Muscle layer of duodenum (tissue), 2 donors: ENCODE measurements around the gene GRIK3.
"Not testable (repeated sequence)": the region's sequence is repeated elsewhere in the genome, so short reads cannot be mapped to it uniquely, and the experiment has no call there.

Experiments
- H3K27ac ChIP-seq: one replicate; pipeline ENCODE4 v1.7.0; 2013; ENCODE audit warnings: mild to moderate bottlenecking, low read length
- H3K27me3 ChIP-seq: one replicate; pipeline ENCODE4 v1.7.0; 2013; ENCODE audit warnings: low read depth, mild to moderate bottlenecking, control low read depth, low read length
- H3K36me3 ChIP-seq, 2 donors: one replicate each; pipeline ENCODE4 v1.7.0; 2013; ENCODE audit warnings: low read length in 2 of 2, control low read depth in 1 of 2, mild to moderate bottlenecking in 1 of 2; ENCODE audit not compliant: insufficient read depth in 2 of 2, control insufficient read depth in 1 of 2
- H3K4me1 ChIP-seq, 2 donors: one replicate each; pipeline ENCODE4 v1.7.0; 2013; ENCODE audit warnings: low read length in 2 of 2, mild to moderate bottlenecking in 2 of 2, control low read depth in 1 of 2, moderate library complexity in 1 of 2; ENCODE audit not compliant: insufficient read depth in 2 of 2, control insufficient read depth in 1 of 2
- H3K4me3 ChIP-seq, 2 donors: one replicate each; pipeline ENCODE4 v1.7.0; 2013; ENCODE audit warnings: low read length in 2 of 2, low read depth in 1 of 2, mild to moderate bottlenecking in 1 of 2
- H3K9me3 ChIP-seq, 2 donors: one replicate each; pipeline ENCODE4 v1.7.0; 2013; ENCODE audit warnings: low read length in 2 of 2, control low read depth in 1 of 2, mild to moderate bottlenecking in 1 of 2; ENCODE audit not compliant: control insufficient read depth in 1 of 2
- donor health status: healthy.

GRIK3 gene

DNA sequence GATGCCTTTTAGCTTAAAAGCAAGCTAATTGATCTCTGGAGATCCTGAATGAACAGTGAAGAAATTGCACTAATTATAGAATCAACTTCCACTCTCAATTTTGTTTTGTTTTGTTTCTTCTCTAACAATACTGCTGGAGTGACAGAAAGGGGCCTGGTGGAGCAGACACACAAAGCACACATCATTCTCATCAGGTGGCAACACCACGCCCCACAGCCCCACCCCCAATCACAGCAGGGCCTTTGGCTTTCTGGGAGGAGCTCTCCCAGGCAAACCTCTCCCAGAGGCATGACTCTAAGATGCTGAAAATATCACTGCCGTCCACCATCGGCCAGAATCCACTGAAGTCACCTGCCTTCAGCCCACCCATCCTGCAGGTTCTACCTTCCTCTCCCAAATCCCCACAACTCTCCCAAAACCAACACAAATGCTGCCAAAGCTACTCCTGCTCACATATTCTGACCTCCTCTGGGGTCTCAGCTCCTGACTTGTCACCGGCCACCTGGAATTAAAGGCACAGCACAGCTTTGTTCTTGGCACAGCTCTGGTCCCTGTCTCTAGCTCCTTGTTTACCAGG, 120.7 kb downstream of the GRIK3 start:
- Histone ChIP-seq H3K4me3 (no peak overlapping the region), H3K27me3 (no peaks in the 10 kb centered on the region), H3K4me1 (no peaks in the 10 kb centered on the region)

DNA sequence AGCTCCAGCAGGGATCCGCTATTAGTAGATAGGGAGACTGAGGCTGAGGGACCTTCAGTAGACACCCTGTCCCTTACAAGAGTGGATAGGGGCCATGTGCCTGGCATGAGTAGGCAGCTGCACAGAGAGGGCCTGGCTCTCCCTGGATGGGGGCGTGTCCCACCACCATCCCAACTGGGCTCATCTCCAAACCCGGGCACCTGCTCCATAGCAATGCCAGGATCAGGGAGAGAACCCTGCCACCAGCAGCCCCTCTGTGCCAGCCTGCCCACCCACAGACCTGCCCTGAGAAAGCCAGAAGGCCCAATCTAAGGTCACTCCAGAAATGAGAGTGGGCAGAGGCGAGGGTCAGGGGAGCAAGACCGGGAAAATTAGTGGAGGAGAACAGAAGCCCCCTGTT, 121.3 kb downstream of the GRIK3 start:
- H3K27ac ChIP-seq = no peak overlapping the region
- no peaks in the 10 kb centered on the region for H3K27me3 ChIP-seq
- no peaks in the 10 kb centered on the region for H3K4me1 ChIP-seq
- no peaks in the 10 kb centered on the region for H3K36me3 ChIP-seq
- H3K9me3 ChIP-seq = no peaks in the 10 kb centered on the region
- no peak overlapping the region for H3K4me3 ChIP-seq

More for the DNA sequence above, 120.7 kb downstream of the GRIK3 start:
- no peaks in the 10 kb centered on the region for H3K36me3 ChIP-seq
- no peaks in the 10 kb centered on the region for H3K9me3 ChIP-seq
- H3K27ac ChIP-seq = no peak overlapping the region

DNA sequence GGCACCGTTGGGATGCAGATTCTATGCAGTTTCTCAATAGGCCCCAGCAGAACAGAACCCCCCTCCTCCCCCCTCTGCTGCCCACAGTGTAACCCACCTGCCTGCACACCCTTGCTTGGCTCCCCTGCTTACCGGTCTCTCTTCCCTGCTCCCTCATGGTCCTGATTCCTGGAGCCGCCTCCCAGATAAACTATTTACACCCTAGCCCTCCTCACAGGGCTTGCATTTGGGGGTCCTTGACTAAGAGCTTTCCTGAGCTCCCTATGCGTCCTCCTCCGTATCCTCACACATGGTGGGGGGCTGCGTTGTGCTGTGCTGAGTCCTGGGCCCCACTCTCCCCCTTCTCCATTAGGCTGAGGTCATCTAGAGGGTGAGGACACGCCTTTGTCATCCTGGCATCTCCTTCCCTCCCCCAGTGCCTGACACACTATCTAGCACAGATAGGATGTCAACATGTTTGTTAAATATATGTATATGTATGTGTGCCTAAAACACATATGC, 121.9 kb downstream of the GRIK3 start:
- Histone ChIP-seq H3K27me3 (no peaks in the 10 kb centered on the region), H3K9me3 (no peaks in the 10 kb centered on the region), H3K4me1 (no peaks in the 10 kb centered on the region), H3K4me3 (no peak overlapping the region), H3K27ac (no peak overlapping the region), H3K36me3 (no peaks in the 10 kb centered on the region)

DNA sequence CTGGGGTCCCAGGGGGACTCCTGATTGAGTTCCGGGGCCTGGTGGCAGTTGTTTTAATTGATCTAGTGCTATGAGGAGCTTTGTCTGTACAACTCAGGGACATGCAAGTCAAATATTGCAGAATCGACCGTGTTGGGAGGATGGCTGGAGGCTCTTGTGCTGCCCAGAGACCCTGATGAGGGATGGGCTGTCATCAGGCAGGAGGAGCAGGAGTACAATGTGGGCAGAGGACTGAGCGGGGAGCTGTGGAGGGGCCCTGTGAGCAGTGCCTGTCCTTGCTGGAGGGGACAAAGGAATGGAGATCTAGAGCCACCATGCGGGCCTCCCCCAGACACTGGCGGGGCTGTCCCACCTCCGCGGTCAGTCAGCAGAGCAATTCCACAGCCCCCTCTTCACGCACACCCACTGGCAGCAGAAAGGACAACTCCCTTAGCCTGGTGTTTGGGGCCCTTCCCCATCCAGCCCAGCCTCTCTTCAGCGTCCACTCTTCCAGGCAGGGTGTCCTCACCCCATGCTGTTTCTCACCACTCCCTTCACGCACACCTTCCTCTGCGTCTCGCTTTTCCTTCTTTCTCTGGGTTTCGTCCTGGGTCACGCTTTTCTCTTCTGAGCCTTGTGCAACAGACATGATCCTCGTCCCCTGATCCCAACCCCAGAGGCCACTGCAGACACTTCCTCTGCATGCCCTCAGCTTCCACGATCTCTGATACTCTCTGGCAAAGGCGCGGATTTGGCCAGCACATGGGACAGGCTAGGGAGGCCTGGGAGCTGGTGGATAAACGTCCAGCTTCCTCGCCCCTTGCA, 122.6 kb downstream of the GRIK3 start:
- no peaks in the 10 kb centered on the region for H3K9me3 ChIP-seq
- H3K27ac ChIP-seq = no peak overlapping the region
- H3K4me1 ChIP-seq = no peaks in the 10 kb centered on the region
- no peak overlapping the region for H3K4me3 ChIP-seq
- no peaks in the 10 kb centered on the region for H3K36me3 ChIP-seq
- no peaks in the 10 kb centered on the region for H3K27me3 ChIP-seq

DNA sequence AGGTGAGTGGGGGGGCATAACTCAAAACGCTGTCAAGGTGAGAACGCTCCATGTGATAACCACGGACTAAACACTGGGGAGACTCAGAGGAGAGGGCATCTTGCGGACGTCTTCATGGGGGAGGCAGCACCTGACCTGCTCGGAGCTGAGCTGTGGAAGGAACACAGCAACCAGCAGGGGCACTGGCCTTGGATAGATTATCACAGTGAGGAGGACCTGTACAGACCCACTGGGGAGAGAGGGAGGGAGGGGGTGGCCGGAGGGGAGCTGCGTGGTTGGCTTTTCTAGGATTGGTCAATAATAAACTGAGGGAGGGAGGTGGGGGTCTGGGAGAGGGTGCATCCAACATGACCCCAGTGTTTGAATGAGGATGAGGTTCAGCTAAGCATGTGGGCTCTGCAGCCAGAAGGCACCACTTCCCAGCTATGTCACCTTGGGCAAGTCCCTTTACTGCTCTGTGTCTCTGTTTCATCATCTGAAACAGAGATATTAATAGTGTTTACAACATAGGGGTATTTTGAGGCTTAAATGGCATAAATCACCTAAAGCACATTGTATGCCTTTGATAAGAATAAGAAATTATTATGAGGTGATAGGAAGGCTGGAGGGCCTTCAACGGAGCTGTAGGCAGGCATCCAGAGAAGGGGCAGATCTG, 123.3 kb downstream of the GRIK3 start:
- Histone ChIP-seq H3K9me3 (no peaks in the 10 kb centered on the region), H3K4me1 (no peaks in the 10 kb centered on the region), H3K36me3 (no peaks in the 10 kb centered on the region), H3K4me3 (no peak overlapping the region), H3K27ac (no peak overlapping the region), H3K27me3 (no peaks in the 10 kb centered on the region)

DNA sequence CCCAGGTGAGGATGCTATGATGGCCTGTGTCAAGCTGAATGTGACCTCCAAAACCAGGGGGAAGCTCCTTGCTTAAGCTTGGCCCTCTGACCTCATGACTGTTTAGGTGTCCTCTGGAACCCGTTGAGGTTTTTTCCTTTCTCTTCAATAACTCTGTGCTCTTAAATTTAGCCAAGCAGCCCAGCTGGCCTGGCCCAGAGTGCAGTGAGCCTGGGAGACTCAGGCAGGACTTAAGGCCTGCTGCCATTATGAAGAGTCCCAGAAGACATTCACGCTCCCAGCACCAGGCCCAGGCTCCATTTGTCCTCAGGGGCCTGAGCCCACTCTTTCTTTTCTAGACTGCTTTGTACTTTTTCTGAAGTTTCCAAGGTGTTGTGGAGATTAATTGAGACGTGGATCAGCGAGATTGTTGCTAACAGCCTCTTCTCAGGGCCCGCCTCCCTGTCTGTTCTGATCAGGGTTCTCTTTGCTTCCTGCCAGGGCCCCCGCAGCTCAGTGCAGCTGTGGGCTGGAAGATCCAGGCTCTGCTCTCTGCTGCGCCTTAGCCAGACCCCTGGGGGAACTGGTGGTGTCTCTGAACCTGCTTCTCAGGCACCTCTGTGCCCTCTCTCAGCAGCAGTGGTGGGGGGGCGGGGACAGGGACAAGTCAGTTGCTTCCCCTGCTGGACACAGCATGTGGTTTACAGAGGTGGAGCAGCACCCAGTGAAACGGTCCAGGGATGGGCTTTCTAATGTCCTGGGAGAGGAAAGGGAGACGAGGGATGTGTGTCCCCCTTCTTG, 124.2 kb downstream of the GRIK3 start:
- Histone ChIP-seq H3K27ac (no peak overlapping the region), H3K36me3 (no peaks in the 10 kb centered on the region), H3K4me3 (no peak overlapping the region), H3K27me3 (no peaks in the 10 kb centered on the region), H3K9me3 (no peaks in the 10 kb centered on the region), H3K4me1 (no peaks in the 10 kb centered on the region)

DNA sequence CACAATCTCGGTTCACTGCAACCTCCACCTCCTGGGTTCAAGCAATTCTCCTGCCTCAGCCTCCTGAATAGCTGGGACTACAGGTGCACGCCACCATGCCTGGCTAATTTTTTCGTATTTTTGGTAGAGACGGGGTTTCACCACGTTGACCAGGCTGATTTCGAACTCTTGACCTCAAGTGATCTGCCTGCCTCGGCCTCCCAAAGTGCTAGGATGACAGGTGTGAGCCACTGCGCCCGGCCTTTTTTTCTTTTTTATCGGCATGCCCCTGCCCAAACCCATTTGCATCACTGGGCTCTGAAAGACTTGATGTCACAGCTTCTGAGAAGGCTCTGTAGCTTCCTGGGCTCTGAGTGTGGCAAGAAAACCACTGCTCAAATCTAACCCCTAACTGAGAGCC, 125.0 kb downstream of the GRIK3 start:
- not testable (repeated sequence) for H3K27ac ChIP-seq, H3K27me3 ChIP-seq, H3K4me3 ChIP-seq, H3K9me3 ChIP-seq, H3K36me3 ChIP-seq, H3K4me1 ChIP-seq

DNA sequence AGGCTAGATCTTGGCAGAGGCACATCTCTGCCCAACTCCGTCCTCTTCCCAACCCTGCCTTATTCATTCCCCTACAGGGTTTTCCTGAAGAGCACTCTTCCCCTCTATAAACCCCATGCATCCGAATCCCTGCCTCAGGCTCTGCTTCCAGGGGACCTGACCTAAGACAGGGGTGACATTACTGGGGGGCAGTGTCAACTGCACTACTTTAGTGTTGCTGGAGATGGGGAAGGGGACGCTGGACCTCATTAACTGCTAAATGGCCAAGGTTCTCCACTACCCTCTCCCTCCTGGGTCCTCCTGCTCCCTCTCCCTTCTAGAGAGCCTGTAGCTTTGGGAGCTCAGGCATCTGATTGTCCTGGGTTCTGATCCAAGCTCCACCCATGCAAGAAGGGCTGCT, 126.2 kb downstream of the GRIK3 start:
- Histone ChIP-seq H3K27me3 (no peaks in the 10 kb centered on the region), H3K9me3 (no peaks in the 10 kb centered on the region), H3K4me1 (no peaks in the 10 kb centered on the region), H3K36me3 (no peaks in the 10 kb centered on the region), H3K4me3 (no peak overlapping the region), H3K27ac (no peak overlapping the region)

DNA sequence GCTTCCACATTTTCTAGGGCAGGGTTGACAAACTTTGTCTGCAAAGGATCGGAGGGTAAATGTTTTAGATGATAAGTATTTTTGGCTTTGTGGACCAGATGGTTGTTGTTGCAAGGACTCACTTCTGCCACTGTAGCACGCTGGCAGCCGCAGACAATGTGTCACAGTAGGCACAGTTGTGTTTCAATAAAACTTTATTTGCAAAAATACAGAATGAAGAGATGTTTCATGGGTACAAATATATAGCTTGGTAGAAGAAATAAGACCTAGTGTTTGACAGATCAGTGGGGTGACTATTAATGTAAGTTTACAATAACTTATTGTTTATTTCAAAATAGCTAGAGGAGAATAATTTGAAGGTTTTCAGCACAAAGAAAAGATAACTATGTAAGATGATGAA, 127.8 kb downstream of the GRIK3 start:
- H3K4me3 ChIP-seq = no peak overlapping the region
- no peak overlapping the region for H3K27ac ChIP-seq
- no peaks in the 10 kb centered on the region for H3K4me1 ChIP-seq
- H3K27me3 ChIP-seq = no peaks in the 10 kb centered on the region
- no peaks in the 10 kb centered on the region for H3K36me3 ChIP-seq
- peaks cover 0 to under 1% of the 10 kb centered on the region in 2 donors for H3K9me3 ChIP-seq

DNA sequence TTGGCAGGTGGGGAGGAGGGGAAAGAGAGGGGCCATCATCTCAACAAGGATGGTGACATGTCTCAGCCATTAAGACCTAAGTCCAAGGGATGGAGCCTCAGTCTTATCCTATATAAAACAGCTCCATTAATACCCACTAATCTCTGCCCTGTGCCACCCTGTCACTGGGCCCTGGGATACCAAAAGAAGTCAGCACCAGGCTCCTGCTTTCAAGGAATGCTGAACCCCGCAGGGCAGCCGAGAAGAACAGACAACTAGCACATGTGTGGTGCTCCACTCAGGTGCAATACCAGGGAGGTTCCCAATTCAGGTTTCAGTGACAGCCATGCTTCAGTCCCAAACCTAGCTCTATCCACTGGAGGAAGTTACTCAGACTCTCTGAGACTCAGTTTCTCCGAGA, 128.4 kb downstream of the GRIK3 start:
- Histone ChIP-seq H3K9me3 (peaks cover 0 to 6% of the 10 kb centered on the region in 2 donors), H3K36me3 (no peaks in the 10 kb centered on the region), H3K27me3 (no peaks in the 10 kb centered on the region), H3K4me1 (no peaks in the 10 kb centered on the region), H3K27ac (no peak overlapping the region), H3K4me3 (no peak overlapping the region)

DNA sequence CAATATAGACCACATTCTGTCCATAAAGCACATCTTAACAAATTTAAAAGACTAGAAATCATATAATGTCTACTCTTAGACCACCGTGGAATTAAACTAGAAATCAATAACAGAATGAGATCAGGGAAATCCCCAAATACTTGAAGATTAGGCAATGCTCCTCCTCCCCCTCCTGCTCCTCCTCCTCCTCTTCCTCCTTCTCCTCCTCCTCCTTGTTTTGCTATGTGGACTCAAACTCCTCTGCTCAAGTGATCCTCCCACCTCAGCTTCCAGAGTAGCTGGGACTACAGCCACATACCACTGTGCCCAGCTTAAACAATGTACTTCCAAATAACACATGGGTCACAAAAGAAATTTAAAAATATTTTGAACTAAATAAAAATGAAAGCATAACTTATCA, 134.2 kb downstream of the GRIK3 start:
- no peaks in the 10 kb centered on the region for H3K36me3 ChIP-seq
- H3K9me3 ChIP-seq = peaks cover 9 to 20% of the 10 kb centered on the region in 2 donors
- H3K27me3 ChIP-seq = no peaks in the 10 kb centered on the region
- no peak overlapping the region for H3K27ac ChIP-seq
- no peak overlapping the region for H3K4me3 ChIP-seq
- no peaks in the 10 kb centered on the region for H3K4me1 ChIP-seq
